ENCODE results near the gene DOK4.

The DOK4 gene

GRCh38 chr16:57530104-57530521 lies 43.8 kb upstream of the DOK4 start:
- H3K4me3 ChIP-seq (ENCODE audit: low read length): peak overlapping the region; percentile 61; the same call in 1 of the 2 replicates
- H3K9ac ChIP-seq (ENCODE audit: low read depth, low read length): no peak overlapping the region
- H3K27me3 ChIP-seq (ENCODE audit: insufficient read depth, low read length): peaks cover 8% of the 10 kb centered on the region
- no peaks in the 10 kb centered on the region for H3K9me3 ChIP-seq (ENCODE audit: insufficient read depth, low read depth, low read length)
- no peak overlapping the region for H3K27ac ChIP-seq (ENCODE audit: low read depth, low read length)
- H3K4me1 ChIP-seq (ENCODE audit: insufficient read depth, low read length): peaks cover 24% of the 10 kb centered on the region
- 46% methylated on average over 7 of the region's 7 CpGs for WGBS
- no peaks in the 10 kb centered on the region for H3K36me3 ChIP-seq (ENCODE audit: insufficient read depth, low read length)

GRCh38 chr16:57529391-57530103 lies 43.3 kb upstream of the DOK4 start:
- Histone ChIP-seq H3K27me3 (ENCODE audit: insufficient read depth, low read length) (peaks cover 8% of the 10 kb centered on the region), H3K9ac (ENCODE audit: low read depth, low read length) (peak overlapping the region; percentile 78), H3K4me3 (ENCODE audit: low read length) (peak overlapping the region; percentile 61), H3K36me3 (ENCODE audit: insufficient read depth, low read length) (no peaks in the 10 kb centered on the region), H3K9me3 (ENCODE audit: insufficient read depth, low read depth, low read length) (no peaks in the 10 kb centered on the region), H3K4me1 (ENCODE audit: insufficient read depth, low read length) (peaks cover 24% of the 10 kb centered on the region), H3K27ac (ENCODE audit: low read depth, low read length) (no peak overlapping the region)
- WGBS: 45% methylated on average over 13 of the region's 14 CpGs

GRCh38 chr16:57528499-57529390 lies 42.5 kb upstream of the DOK4 start:
- Histone ChIP-seq H3K27ac (ENCODE audit: low read depth, low read length) (peak overlapping the region; percentile 52; the same call in 1 of the 2 replicates), H3K4me3 (ENCODE audit: low read length) (peak overlapping the region; percentile 61), H3K9ac (ENCODE audit: low read depth, low read length) (peak overlapping the region; percentile 78), H3K36me3 (ENCODE audit: insufficient read depth, low read length) (no peaks in the 10 kb centered on the region), H3K9me3 (ENCODE audit: insufficient read depth, low read depth, low read length) (no peaks in the 10 kb centered on the region), H3K27me3 (ENCODE audit: insufficient read depth, low read length) (peaks cover 8% of the 10 kb centered on the region), H3K4me1 (ENCODE audit: insufficient read depth, low read length) (peaks cover 24% of the 10 kb centered on the region)
- WGBS: 4% methylated on average over 126 of the region's 126 CpGs

GRCh38 chr16:57527610-57528360 lies 41.5 kb upstream of the DOK4 start:
- 88% methylated on average over 19 of the region's 19 CpGs for WGBS
- Histone ChIP-seq H3K4me1 (ENCODE audit: insufficient read depth, low read length) (peaks cover 22% of the 10 kb centered on the region), H3K9ac (ENCODE audit: low read depth, low read length) (peak overlapping the region; percentile 31; the same call in 1 of the 2 replicates), H3K36me3 (ENCODE audit: insufficient read depth, low read length) (no peaks in the 10 kb centered on the region), H3K9me3 (ENCODE audit: insufficient read depth, low read depth, low read length) (no peaks in the 10 kb centered on the region), H3K27ac (ENCODE audit: low read depth, low read length) (0 out of 2 replicates have a peak overlapping the region, but pooled peaks have one; percentile 4), H3K4me3 (ENCODE audit: low read length) (peak overlapping the region; percentile 61), H3K27me3 (ENCODE audit: insufficient read depth, low read length) (peaks cover 8% of the 10 kb centered on the region)

- H3K9ac ChIP-seq (ENCODE audit: low read depth, low read length): no peak overlapping the region
- no peaks in the 10 kb centered on the region for H3K36me3 ChIP-seq (ENCODE audit: insufficient read depth, low read length)
- WGBS: 75% methylated on average over 4 of the region's 4 CpGs
- H3K4me3 ChIP-seq (ENCODE audit: low read length): no peak overlapping the region
- no peaks in the 10 kb centered on the region for H3K9me3 ChIP-seq (ENCODE audit: insufficient read depth, low read depth, low read length)
- H3K27ac ChIP-seq (ENCODE audit: low read depth, low read length): no peak overlapping the region
- peaks cover 8% of the 10 kb centered on the region for H3K27me3 ChIP-seq (ENCODE audit: insufficient read depth, low read length)
- H3K4me1 ChIP-seq (ENCODE audit: insufficient read depth, low read length): peaks cover 16% of the 10 kb centered on the region
Observed at GRCh38 chr16:57527027-57527426, 40.7 kb upstream of the DOK4 start.

- Histone ChIP-seq H3K27ac (ENCODE audit: low read depth, low read length) (no peak overlapping the region), H3K9ac (ENCODE audit: low read depth, low read length) (no peak overlapping the region)
- WGBS: 92% methylated on average over 6 of the region's 6 CpGs
Observed at GRCh38 chr16:57526498-57526897, 40.2 kb upstream of the DOK4 start.

GRCh38 chr16:57525761-57526160 lies 39.5 kb upstream of the DOK4 start:
- no peak overlapping the region for H3K27ac ChIP-seq (ENCODE audit: low read depth, low read length)
- no peaks in the 10 kb centered on the region for H3K36me3 ChIP-seq (ENCODE audit: insufficient read depth, low read length)
- no peak overlapping the region for H3K4me3 ChIP-seq (ENCODE audit: low read length)
- WGBS: 80% methylated on average over 18 of the region's 18 CpGs
- peaks cover 16% of the 10 kb centered on the region for H3K4me1 ChIP-seq (ENCODE audit: insufficient read depth, low read length)
- no peaks in the 10 kb centered on the region for H3K9me3 ChIP-seq (ENCODE audit: insufficient read depth, low read depth, low read length)
- peaks cover 8% of the 10 kb centered on the region for H3K27me3 ChIP-seq (ENCODE audit: insufficient read depth, low read length)
- H3K9ac ChIP-seq (ENCODE audit: low read depth, low read length): no peak overlapping the region

More at GRCh38 chr16:57526498-57526897, 40.2 kb upstream of the DOK4 start:
- Histone ChIP-seq H3K36me3 (ENCODE audit: insufficient read depth, low read length) (no peaks in the 10 kb centered on the region), H3K4me3 (ENCODE audit: low read length) (no peak overlapping the region), H3K9me3 (ENCODE audit: insufficient read depth, low read depth, low read length) (no peaks in the 10 kb centered on the region), H3K4me1 (ENCODE audit: insufficient read depth, low read length) (peaks cover 16% of the 10 kb centered on the region), H3K27me3 (ENCODE audit: insufficient read depth, low read length) (peaks cover 8% of the 10 kb centered on the region)

GRCh38 chr16:57522960-57523359 lies 36.7 kb upstream of the DOK4 start:
- H3K27me3 ChIP-seq (ENCODE audit: insufficient read depth, low read length): no peaks in the 10 kb centered on the region
- H3K9me3 ChIP-seq (ENCODE audit: insufficient read depth, low read depth, low read length): no peaks in the 10 kb centered on the region
- no peak overlapping the region for H3K27ac ChIP-seq (ENCODE audit: low read depth, low read length)
- H3K4me3 ChIP-seq (ENCODE audit: low read length): no peak overlapping the region
- peaks cover 3% of the 10 kb centered on the region; the same call in 1 of the 2 replicates for H3K4me1 ChIP-seq (ENCODE audit: insufficient read depth, low read length)
- H3K36me3 ChIP-seq (ENCODE audit: insufficient read depth, low read length): no peaks in the 10 kb centered on the region
- H3K9ac ChIP-seq (ENCODE audit: low read depth, low read length): no peak overlapping the region
- whole genome bisulfite sequencing: 93% methylated on average over 6 of the region's 8 CpGs

GRCh38 chr16:57519796-57520360 lies 33.6 kb upstream of the DOK4 start:
- Histone ChIP-seq H3K27me3 (ENCODE audit: insufficient read depth, low read length) (no peaks in the 10 kb centered on the region), H3K4me3 (ENCODE audit: low read length) (no peak overlapping the region), H3K9ac (ENCODE audit: low read depth, low read length) (no peak overlapping the region), H3K9me3 (ENCODE audit: insufficient read depth, low read depth, low read length) (no peaks in the 10 kb centered on the region), H3K4me1 (ENCODE audit: insufficient read depth, low read length) (no peaks in the 10 kb centered on the region), H3K27ac (ENCODE audit: low read depth, low read length) (no peak overlapping the region), H3K36me3 (ENCODE audit: insufficient read depth, low read length) (no peaks in the 10 kb centered on the region)
- WGBS: 39% methylated on average over 10 of the region's 10 CpGs

- Histone ChIP-seq H3K36me3 (ENCODE audit: insufficient read depth, low read length) (no peaks in the 10 kb centered on the region), H3K4me1 (ENCODE audit: insufficient read depth, low read length) (no peaks in the 10 kb centered on the region), H3K27ac (ENCODE audit: low read depth, low read length) (no peak overlapping the region), H3K4me3 (ENCODE audit: low read length) (no peak overlapping the region), H3K9me3 (ENCODE audit: insufficient read depth, low read depth, low read length) (no peaks in the 10 kb centered on the region), H3K9ac (ENCODE audit: low read depth, low read length) (no peak overlapping the region), H3K27me3 (ENCODE audit: insufficient read depth, low read length) (no peaks in the 10 kb centered on the region)
- 94% methylated on average over 6 of the region's 6 CpGs for WGBS
Observed at GRCh38 chr16:57518922-57519321, 32.6 kb upstream of the DOK4 start.
